ENCODE data around the gene NOC2L.

The NOC2L gene

DNA sequence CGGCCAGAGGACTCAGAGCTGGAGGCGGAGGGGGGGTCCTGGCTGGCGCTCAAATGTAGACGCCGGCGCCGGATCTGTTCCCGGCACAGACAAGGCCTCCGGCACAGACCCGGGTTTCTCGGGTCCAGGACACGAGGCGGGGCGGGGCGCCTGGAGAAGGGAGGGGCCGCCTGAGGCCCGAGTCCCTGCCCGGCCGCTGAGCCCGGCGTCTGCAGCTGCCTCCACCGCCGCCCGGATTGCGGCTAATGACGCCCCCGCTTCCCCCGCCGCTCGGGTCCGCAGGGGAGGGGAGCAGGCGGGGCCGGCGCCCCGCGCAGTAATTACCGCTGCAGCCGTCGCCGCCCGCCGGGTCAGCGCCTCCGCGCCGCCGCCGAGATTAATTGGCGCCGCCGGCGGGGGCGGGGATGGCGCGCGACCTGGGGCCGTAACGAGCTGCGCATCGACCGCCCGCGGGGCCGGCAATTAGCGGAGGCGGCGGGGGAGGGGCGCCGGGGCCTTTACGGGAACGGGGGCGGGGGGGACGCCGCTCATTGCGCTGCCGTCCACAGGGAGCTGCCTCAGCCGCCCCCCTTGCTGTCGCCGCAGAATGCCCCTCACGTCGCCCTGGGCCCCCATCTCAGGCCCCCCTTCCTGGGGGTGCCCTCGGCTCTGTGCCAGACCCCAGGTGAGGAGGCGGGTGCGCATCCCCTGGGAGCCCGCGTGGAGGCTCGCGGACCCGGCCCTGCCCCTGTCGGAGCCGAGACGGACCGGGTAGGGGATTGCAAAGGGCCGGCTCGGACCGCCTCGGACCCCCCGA lies 17.3 kb downstream of the NOC2L start:
- TF ChIP-seq GABPA (IDR thresholded peaks at IDR 0.05; ENCODE audit: low read depth) (no peak), CTCF (IDR thresholded peaks at IDR 0.05; ENCODE audit: insufficient read depth, low read length) (no peak), POLR2AphosphoS5 (IDR thresholded peaks at IDR 0.05; ENCODE audit: low read depth) (no peak), REST (IDR thresholded peaks at IDR 0.05; ENCODE audit: insufficient replicate concordance, low read depth) (no peak), SPI1 (IDR thresholded peaks at IDR 0.05; ENCODE audit: borderline replicate concordance, low read depth) (no peak)
- no peak overlapping the region for H3K4me3 ChIP-seq (replicated peaks; ENCODE audit: insufficient read depth, low read length)
- H3K27ac ChIP-seq (replicated peaks), result no peak overlapping the region
- peaks cover 25% of the 10 kb centered on the region for H3K27me3 ChIP-seq (ENCODE audit: insufficient read depth, poor library complexity, severe bottlenecking)
- peak in 1 of 2 experiments; percentile 39 for DNase-seq (ENCODE audit: low read depth in 1 of 2, low spot score in 1 of 2)

DNA sequence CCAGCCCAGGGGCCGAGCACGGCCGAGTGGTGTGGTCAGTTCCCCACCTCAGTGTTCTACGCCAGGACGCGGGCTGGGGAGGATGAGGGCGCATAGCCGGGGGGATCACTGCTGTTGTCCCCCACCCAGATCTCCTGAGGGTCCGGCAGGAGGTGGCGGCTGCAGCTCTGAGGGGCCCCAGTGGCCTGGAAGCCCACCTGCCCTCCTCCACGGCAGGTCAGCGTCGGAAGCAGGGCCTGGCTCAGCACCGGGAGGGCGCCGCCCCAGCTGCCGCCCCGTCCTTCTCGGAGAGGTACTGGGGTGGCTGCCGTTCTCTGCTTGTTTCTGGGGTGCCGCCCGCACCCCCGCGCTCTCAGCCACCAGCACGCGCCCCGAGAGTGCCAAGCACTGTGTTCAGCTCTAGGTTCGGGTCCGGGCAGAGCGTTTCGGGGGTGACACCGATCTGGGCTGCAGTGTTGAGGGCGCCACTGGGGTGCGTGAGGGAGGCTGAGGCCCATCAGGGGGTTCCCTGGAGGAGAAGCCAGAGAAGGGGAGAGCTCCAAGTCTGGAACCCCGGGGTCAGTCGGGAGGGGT lies 18.0 kb downstream of the NOC2L start:
- no peak for DNase-seq (ENCODE audit: low read depth in 1 of 2, low spot score in 1 of 2)
- Histone ChIP-seq H3K27me3 (ENCODE audit: insufficient read depth, poor library complexity, severe bottlenecking) (peaks cover 25% of the 10 kb centered on the region), H3K27ac (replicated peaks) (no peak overlapping the region), H3K4me3 (replicated peaks; ENCODE audit: insufficient read depth, low read length) (no peak overlapping the region)
- TF ChIP-seq POLR2AphosphoS5 (IDR thresholded peaks at IDR 0.05; ENCODE audit: low read depth) (no peak), GABPA (IDR thresholded peaks at IDR 0.05; ENCODE audit: low read depth) (no peak), CTCF (IDR thresholded peaks at IDR 0.05; ENCODE audit: insufficient read depth, low read length) (no peak), SPI1 (IDR thresholded peaks at IDR 0.05; ENCODE audit: borderline replicate concordance, low read depth) (no peak), REST (IDR thresholded peaks at IDR 0.05; ENCODE audit: insufficient replicate concordance, low read depth) (no peak)

GRCh38 chr1:940107-941014 lies 18.7 kb downstream of the NOC2L start:
- Histone ChIP-seq H3K27me3 (ENCODE audit: insufficient read depth, poor library complexity, severe bottlenecking) (peaks cover 25% of the 10 kb centered on the region), H3K27ac (replicated peaks) (no peak overlapping the region), H3K4me3 (replicated peaks; ENCODE audit: insufficient read depth, low read length) (no peak overlapping the region)
- DNase-seq (ENCODE audit: low read depth in 1 of 2, low spot score in 1 of 2), result no peak
- TF ChIP-seq CTCF (IDR thresholded peaks at IDR 0.05; ENCODE audit: insufficient read depth, low read length) (no peak), GABPA (IDR thresholded peaks at IDR 0.05; ENCODE audit: low read depth) (no peak), SPI1 (IDR thresholded peaks at IDR 0.05; ENCODE audit: borderline replicate concordance, low read depth) (no peak; the same call in 1 of the 2 replicates), POLR2AphosphoS5 (IDR thresholded peaks at IDR 0.05; ENCODE audit: low read depth) (no peak), REST (IDR thresholded peaks at IDR 0.05; ENCODE audit: insufficient replicate concordance, low read depth) (no peak)
